Measurements from ENCODE around the gene TACO1.

GRCh38 chr17:63595132-63595531 is 5.6 kb upstream of the TACO1 start:
- TF ChIP-seq, protein P1, sequence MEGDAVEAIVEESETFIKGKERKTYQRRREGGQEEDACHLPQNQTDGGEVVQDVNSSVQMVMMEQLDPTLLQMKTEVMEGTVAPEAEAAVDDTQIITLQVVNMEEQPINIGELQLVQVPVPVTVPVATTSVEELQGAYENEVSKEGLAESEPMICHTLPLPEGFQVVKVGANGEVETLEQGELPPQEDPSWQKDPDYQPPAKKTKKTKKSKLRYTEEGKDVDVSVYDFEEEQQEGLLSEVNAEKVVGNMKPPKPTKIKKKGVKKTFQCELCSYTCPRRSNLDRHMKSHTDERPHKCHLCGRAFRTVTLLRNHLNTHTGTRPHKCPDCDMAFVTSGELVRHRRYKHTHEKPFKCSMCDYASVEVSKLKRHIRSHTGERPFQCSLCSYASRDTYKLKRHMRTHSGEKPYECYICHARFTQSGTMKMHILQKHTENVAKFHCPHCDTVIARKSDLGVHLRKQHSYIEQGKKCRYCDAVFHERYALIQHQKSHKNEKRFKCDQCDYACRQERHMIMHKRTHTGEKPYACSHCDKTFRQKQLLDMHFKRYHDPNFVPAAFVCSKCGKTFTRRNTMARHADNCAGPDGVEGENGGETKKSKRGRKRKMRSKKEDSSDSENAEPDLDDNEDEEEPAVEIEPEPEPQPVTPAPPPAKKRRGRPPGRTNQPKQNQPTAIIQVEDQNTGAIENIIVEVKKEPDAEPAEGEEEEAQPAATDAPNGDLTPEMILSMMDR (conservative IDR thresholded peaks at IDR 0.05), result no peak
- TF ChIP-seq EZH2 (IDR thresholded peaks at IDR 0.05; ENCODE audit: low read depth), result no peak
